T-helper 1 cell treated with Interleukin-12 subunit alpha and Interleukin-12 subunit beta and Interleukin-4 antibody, amounts not matched to agents 30 ng/mL and 1 ng/mL, for 36 hours (primary cell): ENCODE data around the gene TAT. TPM values are rescaled to one million over a fixed set of nuclear protein-coding genes. Genes with fewer than 3 reads are reported as not detected.

ENCODE experiments used
- intact Hi-C: fragments of 100-400 bp; cut with micrococcal nuclease; formaldehyde crosslinking; loops from one replicate; pipeline ENCODE4 v1.15.1; 2024
- total RNA-seq: library from RNA; stranded (reverse); gene quantifications from 2 replicates; pipeline ENCODE4 v1.2.3, GENCODE V29; 2022

TAT gene
- total RNA-seq, 1 donor from 2014 or later, result not detected

GRCh38 chr16:71547168-71547567 is 29.7 kb downstream of the TAT start:
- intact Hi-C loops, result no loop called here

GRCh38 chr16:71542377-71542776 is 34.5 kb downstream of the TAT start:
- intact Hi-C loops, result loop anchor here (1.0 kb wide), 2 partner anchors 69 to 129 kb away; no protein-coding TSS in a partner anchor

DNA sequence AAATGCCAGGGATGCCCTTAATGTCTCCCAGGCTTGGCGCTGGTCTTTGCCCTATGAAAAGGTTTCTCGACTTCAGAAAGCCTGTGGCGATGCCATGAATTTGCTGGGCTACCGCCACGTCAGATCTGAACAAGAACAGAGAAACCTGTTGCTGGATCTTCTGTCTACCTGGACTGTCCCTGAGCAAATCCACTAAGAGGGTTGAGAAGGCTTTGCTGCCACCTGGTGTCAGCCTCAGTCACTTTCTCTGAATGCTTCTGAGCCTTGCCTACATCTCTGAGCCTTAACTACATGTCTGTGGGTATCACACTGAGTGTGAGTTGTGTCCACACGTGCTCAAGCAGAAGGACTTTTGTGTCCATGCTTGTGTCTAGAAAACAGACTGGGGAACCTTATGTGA is 39.2 kb downstream of the TAT start:
- intact Hi-C loops, result loop anchor here (1.0 kb wide), 1 partner anchor 125 kb away; no protein-coding TSS in a partner anchor

DNA sequence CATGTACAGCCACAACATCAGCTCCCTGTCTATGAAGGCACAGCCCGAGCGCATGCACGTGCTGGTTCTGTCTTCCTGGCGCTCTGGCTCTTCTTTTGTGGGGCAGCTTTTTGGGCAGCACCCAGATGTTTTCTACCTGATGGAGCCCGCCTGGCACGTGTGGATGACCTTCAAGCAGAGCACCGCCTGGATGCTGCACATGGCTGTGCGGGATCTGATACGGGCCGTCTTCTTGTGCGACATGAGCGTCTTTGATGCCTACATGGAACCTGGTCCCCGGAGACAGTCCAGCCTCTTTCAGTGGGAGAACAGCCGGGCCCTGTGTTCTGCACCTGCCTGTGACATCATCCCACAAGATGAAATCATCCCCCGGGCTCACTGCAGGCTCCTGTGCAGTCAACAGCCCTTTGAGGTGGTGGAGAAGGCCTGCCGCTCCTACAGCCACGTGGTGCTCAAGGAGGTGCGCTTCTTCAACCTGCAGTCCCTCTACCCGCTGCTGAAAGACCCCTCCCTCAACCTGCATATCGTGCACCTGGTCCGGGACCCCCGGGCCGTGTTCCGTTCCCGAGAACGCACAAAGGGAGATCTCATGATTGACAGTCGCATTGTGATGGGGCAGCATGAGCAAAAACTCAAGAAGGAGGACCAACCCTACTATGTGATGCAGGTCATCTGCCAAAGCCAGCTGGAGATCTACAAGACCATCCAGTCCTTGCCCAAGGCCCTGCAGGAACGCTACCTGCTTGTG is 40.0 kb downstream of the TAT start:
- intact Hi-C loops, result loop anchor here (1.0 kb wide), 1 partner anchor 125 kb away; no protein-coding TSS in a partner anchor

GRCh38 chr16:71532366-71532765 is 44.5 kb downstream of the TAT start:
- intact Hi-C loops, result no loop called here

DNA sequence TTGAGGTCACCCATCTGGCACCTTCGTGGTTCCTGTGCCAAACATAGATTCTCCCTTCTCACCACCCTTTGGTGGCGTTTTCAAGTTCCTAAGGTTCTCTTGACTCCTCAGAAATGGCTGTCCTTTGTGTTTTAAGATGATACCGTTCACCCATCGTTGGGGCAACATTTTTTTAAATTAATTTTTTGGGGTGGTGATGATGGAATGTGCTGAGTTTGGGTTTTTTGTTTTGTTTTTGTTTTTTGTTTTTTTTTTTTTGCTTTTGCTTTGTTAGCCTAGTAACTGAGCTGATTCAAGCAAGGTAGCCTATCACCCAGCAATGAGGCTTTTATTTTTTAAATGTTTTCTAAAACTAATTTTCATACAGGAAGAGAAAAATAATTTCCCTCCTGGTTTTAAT is 48.0 kb downstream of the TAT start:
- intact Hi-C loops, result no loop called here

DNA sequence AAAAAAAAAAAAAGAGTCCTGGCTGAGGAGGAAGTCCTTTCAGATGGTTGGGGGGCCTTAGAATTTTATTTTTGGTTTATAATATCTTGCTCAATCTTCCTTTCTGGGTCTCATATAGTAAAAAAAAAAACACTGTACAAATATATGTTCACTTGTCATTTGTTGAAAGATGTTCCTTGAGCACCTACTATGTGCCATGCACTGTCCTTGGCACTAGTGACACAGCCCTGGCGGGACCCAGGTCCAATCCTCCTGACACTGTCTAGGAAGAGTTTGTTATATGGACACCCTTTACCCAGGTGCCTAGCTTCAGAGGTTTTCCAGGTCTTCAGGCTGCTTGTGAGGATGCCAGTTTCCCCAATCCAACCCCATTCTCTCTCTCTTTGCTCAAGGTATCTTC is 48.6 kb downstream of the TAT start:
- intact Hi-C loops, result no loop called here

DNA sequence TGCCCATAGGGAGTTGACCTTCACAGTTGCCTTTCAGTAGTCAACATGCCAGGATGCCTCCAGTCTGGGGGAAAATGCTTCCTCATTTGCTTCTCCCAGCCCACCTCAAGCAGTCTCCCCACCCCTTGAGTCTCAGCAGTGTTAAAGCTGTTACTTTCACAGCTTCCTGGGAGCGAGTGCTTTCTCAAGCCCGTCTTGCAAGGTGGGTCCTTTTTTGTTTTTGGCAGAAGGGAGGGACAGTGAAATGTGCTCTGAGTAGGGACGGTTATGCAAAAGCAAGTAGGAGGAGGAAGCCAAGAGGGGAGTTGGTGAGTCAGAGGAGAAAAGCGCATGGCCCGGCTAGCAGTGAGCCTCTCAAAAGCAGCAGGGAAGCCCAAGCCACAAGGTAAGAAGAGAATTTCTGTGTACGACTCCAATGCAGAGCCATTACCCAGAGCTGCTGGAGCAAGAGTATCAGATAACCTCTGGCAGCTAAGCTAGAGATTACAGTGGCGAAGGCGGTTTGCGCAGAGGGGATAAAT is 50.7 kb downstream of the TAT start, which contains the start of gene CHST4:
TSS of gene CHST4 (plus strand) at position 316 of the 521 bp plus-strand sequence. CDS start 10,252 bp downstream, outside the sequence.
- intact Hi-C loops, result no loop called here

GRCh38 chr16:71524566-71525553 is 52.0 kb downstream of the TAT start:
- intact Hi-C loops, result no loop called here

GRCh38 chr16:71520550-71520949 is 56.3 kb downstream of the TAT start:
- intact Hi-C loops, result no loop called here

Other genes starting within 250 kb of the TAT start
- not detected in 2 replicates for gene CALB2, start 218.4 kb downstream of the TAT start, total RNA-seq
- gene TLE7, start 135.0 kb downstream of the TAT start, total RNA-seq, result not detected in 2 replicates
- gene ZNF23, start 114.8 kb downstream of the TAT start, total RNA-seq, result 5.1 TPM in 2 replicates
- gene ZNF19, start 87.8 kb downstream of the TAT start, total RNA-seq, result 2.0 TPM in 2 replicates
- not detected in 2 replicates for gene CHST4, start 50.7 kb downstream of the TAT start, total RNA-seq
- not detected in 2 replicates for gene MARVELD3, start 49.1 kb upstream of the TAT start, total RNA-seq
- 8.4 and 8.9 TPM in 2 replicates for gene PHLPP2, start 147.6 kb upstream of the TAT start, total RNA-seq
- gene AP1G1, start 231.7 kb upstream of the TAT start, total RNA-seq, result 101 TPM in 2 replicates